Measurements from ENCODE around the gene JAK1. TPM values are rescaled to one million over a fixed set of nuclear protein-coding genes. Genes with fewer than 3 reads are reported as not detected.

The JAK1 gene
- total and polyA plus RNA-seq, 10 of the 15 experiments (the other 5 are each of a cell fraction or from before 2014, with no cell fraction given), result 9.6 to 45.5 (median 35.7) TPM

DNA sequence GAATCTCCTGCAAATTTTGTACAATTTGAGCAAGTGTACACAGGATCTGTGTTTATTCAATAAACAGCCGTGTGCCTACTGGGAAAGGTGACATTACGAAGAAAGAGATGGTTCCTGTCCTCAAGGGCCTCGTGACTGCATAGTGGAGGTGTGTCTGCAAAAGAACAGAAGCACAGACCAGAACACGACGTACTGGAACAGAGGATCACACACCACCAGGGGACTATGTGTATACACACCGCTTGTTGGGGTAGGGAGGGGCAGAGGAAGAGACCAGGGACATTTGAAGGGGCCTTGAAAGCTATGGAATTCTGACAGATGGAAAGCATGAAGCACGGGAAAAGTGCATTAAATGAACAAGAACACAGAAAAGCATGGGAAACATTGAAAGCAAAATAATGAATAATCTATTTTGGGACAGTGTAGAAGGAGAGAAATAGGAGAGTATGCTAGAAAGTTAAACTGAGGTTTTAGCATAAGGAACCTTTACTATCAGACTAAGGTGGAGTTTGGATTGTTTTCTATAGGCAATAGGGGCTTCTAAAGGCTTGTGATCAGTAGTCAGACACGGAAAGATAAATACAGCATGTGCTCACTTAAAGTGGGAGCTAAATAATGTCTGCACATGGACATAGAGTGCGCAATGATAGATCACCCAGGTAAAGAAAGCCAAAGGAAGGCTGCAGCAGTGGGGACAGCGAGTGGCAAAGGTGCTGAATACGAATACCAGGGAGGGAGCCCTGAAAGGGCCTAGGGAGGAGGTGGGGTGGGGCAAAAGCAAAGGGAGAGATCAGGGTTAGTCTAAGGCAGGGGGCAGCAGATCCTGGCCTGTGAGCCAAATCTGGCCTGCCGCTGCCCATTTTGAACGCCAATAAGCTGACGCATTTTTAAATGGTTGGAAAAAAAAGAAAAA, 11.0 kb downstream of the JAK1 start:
- H3K4me3 ChIP-seq, result no peak overlapping the region
- ATAC-seq (no peak), DNase-seq (ENCODE audit: low read depth, low spot score) (no peak), FAIRE-seq (no peak)
- TF ChIP-seq CHD1 (IDR thresholded peaks at IDR 0.05; ENCODE audit: low read depth, low read length), result no peak
- no peak for TF ChIP-seq EED (IDR thresholded peaks at IDR 0.05; ENCODE audit: low read depth)
- TF ChIP-seq, protein P1, sequence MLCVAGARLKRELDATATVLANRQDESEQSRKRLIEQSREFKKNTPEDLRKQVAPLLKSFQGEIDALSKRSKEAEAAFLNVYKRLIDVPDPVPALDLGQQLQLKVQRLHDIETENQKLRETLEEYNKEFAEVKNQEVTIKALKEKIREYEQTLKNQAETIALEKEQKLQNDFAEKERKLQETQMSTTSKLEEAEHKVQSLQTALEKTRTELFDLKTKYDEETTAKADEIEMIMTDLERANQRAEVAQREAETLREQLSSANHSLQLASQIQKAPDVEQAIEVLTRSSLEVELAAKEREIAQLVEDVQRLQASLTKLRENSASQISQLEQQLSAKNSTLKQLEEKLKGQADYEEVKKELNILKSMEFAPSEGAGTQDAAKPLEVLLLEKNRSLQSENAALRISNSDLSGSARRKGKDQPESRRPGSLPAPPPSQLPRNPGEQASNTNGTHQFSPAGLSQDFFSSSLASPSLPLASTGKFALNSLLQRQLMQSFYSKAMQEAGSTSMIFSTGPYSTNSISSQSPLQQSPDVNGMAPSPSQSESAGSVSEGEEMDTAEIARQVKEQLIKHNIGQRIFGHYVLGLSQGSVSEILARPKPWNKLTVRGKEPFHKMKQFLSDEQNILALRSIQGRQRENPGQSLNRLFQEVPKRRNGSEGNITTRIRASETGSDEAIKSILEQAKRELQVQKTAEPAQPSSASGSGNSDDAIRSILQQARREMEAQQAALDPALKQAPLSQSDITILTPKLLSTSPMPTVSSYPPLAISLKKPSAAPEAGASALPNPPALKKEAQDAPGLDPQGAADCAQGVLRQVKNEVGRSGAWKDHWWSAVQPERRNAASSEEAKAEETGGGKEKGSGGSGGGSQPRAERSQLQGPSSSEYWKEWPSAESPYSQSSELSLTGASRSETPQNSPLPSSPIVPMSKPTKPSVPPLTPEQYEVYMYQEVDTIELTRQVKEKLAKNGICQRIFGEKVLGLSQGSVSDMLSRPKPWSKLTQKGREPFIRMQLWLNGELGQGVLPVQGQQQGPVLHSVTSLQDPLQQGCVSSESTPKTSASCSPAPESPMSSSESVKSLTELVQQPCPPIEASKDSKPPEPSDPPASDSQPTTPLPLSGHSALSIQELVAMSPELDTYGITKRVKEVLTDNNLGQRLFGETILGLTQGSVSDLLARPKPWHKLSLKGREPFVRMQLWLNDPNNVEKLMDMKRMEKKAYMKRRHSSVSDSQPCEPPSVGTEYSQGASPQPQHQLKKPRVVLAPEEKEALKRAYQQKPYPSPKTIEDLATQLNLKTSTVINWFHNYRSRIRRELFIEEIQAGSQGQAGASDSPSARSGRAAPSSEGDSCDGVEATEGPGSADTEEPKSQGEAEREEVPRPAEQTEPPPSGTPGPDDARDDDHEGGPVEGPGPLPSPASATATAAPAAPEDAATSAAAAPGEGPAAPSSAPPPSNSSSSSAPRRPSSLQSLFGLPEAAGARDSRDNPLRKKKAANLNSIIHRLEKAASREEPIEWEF (IDR thresholded peaks at IDR 0.05; ENCODE audit: insufficient replicate concordance, low read depth, low read length), result no peak
- TF ChIP-seq RAD51 (IDR thresholded peaks at IDR 0.05), result no peak
- TF ChIP-seq POLR2A (IDR thresholded peaks at IDR 0.05; ENCODE audit: low read depth, low read length), result no peak
- ChIA-PET RAD21 (ENCODE audit: unreplicated experiment) (no interaction called here), POLR2A (interaction anchor here (0.5 to 0.8 kb wide), 2 partner anchors 11 to 36 kb away, joined by 4 to 7 read pairs; partner anchors contain the start of gene JAK1), SMC1A (ENCODE audit: uncharacterized antibody, unreplicated experiment) (interaction anchor here (0.8 to 3.7 kb wide), 3 partner anchors 7 to 78 kb away, joined by 3 to 13 read pairs (median 3); no protein-coding TSS in a partner anchor), CTCF (no interaction called here)
- intact Hi-C loops (cut with micrococcal nuclease; ENCODE audit: unreplicated experiment) (no loop called here), in situ Hi-C loops (cut with MboI) (no loop called here)
- BruUV-seq (replicated peaks), result no TSS peak
- WGBS (ENCODE audit: insufficient coverage, insufficient replicate concordance, low lambda C conversion rate, missing lambda C conversion rate), result 78% methylated on average over 14 of the region's 14 CpGs
- H4K20me1 ChIP-seq (ENCODE audit: control insufficient read depth, insufficient read depth), result peaks cover 2% of the 10 kb centered on the region; the same call in 1 of the 2 replicates
- H3K36me3 ChIP-seq (ENCODE audit: control insufficient read depth in 2 of 2, insufficient read depth in 2 of 2, low read length in 1 of 2), result peaks cover 0 to 2% of the 10 kb centered on the region in 2 experiments; a peak in 1 of 4 replicates
- no peaks in the 10 kb centered on the region for H3K27me3 ChIP-seq (replicated peaks in 1 of 2; ENCODE audit: control insufficient read depth in 2 of 2, insufficient read depth in 2 of 2, low read length in 1 of 2)
- no peaks in the 10 kb centered on the region for H3K9me3 ChIP-seq (replicated peaks; ENCODE audit: control insufficient read depth, insufficient read depth, low read length)
- no peak overlapping the region; the same call in 1 of the 2 replicates for H3K4me2 ChIP-seq (ENCODE audit: control insufficient read depth, insufficient read depth)
- peaks cover 60% of the 10 kb centered on the region for H3K79me2 ChIP-seq (ENCODE audit: control insufficient read depth, insufficient read depth, low read length)
- peaks cover 59% of the 10 kb centered on the region for H3K4me1 ChIP-seq (ENCODE audit: control insufficient read depth, insufficient read depth, low read length)
- no peak overlapping the region for H3K9ac ChIP-seq (ENCODE audit: control insufficient read depth, insufficient read depth, low read length)
- H3K27ac ChIP-seq (ENCODE audit: control insufficient read depth, insufficient read depth), result no peak overlapping the region
- H2AFZ ChIP-seq (ENCODE audit: control insufficient read depth, low read depth, low read length), result no peak overlapping the region
